ENCODE data around the gene HYOU1. TPM values are rescaled to one million over a fixed set of nuclear protein-coding genes. Genes with fewer than 3 reads are reported as not detected.

Gene HYOU1
- total and polyA plus RNA-seq, 10 donors: 12.3 to 131 (median 72.0) TPM

- TF ChIP-seq CTCF (IDR thresholded peaks at IDR 0.05 in 8 of 11, conservative IDR thresholded peaks at IDR 0.05 in 3 of 11): no peak
- TF ChIP-seq POLR2A (IDR thresholded peaks at IDR 0.05): no peak
- no peak for TF ChIP-seq POLR2AphosphoS5 (IDR thresholded peaks at IDR 0.05)
- no peaks in the 10 kb centered on the region for H3K9me3 ChIP-seq
- 97 to 100% (median 98%) methylated on average over 7 to 10 of the region's 10 CpGs for WGBS, 5 donors
- H3K4me1 ChIP-seq: peaks cover 22 to 56% (median 29%) of the 10 kb centered on the region in 6 donors
- H3K4me3 ChIP-seq: no peak overlapping the region
- H3K27me3 ChIP-seq (replicated peaks in 1 of 7): no peaks in the 10 kb centered on the region
- H3K36me3 ChIP-seq: peaks cover 4 to 61% (median 56%) of the 10 kb centered on the region in 6 donors
- peak; percentile 54 for DNase-seq
- intact Hi-C loops (cut with DNase I; ENCODE audit: low total_unique reads): no loop called here
- H3K27ac ChIP-seq: no peak overlapping the region
These were observed 2.6 kb downstream of the HYOU1 start for GRCh38 chr11:119054418-119054817.

GRCh38 chr11:119052163-119052814 lies 4.7 kb downstream of the HYOU1 start:
- intact Hi-C loops (cut with DNase I; ENCODE audit: low total_unique reads): no loop called here
- Histone ChIP-seq H3K27ac (no peak overlapping the region), H3K4me1 (peaks cover 13 to 45% (median 19%) of the 10 kb centered on the region in 6 donors), H3K36me3 (peaks cover 4 to 82% (median 77%) of the 10 kb centered on the region in 6 donors), H3K27me3 (replicated peaks in 1 of 7) (no peaks in the 10 kb centered on the region), H3K9me3 (no peaks in the 10 kb centered on the region), H3K4me3 (no peak overlapping the region)
- WGBS, 5 donors: 89 to 94% (median 90%) methylated on average over 22 to 23 of the region's 23 CpGs
- DNase-seq: peak; percentile 42
- TF ChIP-seq CTCF (IDR thresholded peaks at IDR 0.05 in 8 of 11, conservative IDR thresholded peaks at IDR 0.05 in 3 of 11): no peak
- TF ChIP-seq POLR2AphosphoS5 (IDR thresholded peaks at IDR 0.05): no peak
- TF ChIP-seq POLR2A (IDR thresholded peaks at IDR 0.05): no peak

GRCh38 chr11:119051440-119052162 lies 5.4 kb downstream of the HYOU1 start:
- Histone ChIP-seq H3K4me1 (peaks cover 13 to 42% (median 19%) of the 10 kb centered on the region in 6 donors), H3K27ac (no peak overlapping the region), H3K27me3 (replicated peaks in 1 of 7) (no peaks in the 10 kb centered on the region), H3K36me3 (peaks cover 4 to 89% (median 84%) of the 10 kb centered on the region in 6 donors), H3K4me3 (no peak overlapping the region), H3K9me3 (no peaks in the 10 kb centered on the region)
- peak; percentile 72 for DNase-seq
- WGBS, 5 donors: 62 to 74% (median 72%) methylated on average over 17 of the region's 17 CpGs
- no peak for TF ChIP-seq POLR2A (IDR thresholded peaks at IDR 0.05)
- no peak for TF ChIP-seq CTCF (IDR thresholded peaks at IDR 0.05 in 8 of 11, conservative IDR thresholded peaks at IDR 0.05 in 3 of 11)
- peak in 1 of 3 donors; percentile 19 for TF ChIP-seq POLR2AphosphoS5 (IDR thresholded peaks at IDR 0.05)
- intact Hi-C loops (cut with DNase I; ENCODE audit: low total_unique reads): no loop called here

GRCh38 chr11:119049081-119049480 lies 7.9 kb downstream of the HYOU1 start:
- H3K4me3 ChIP-seq: no peak overlapping the region
- H3K36me3 ChIP-seq: peaks cover 4 to 100% (median 89%) of the 10 kb centered on the region in 6 donors
- intact Hi-C loops (cut with DNase I; ENCODE audit: low total_unique reads): no loop called here
- WGBS, 5 donors: 92 to 97% (median 93%) methylated on average over 7 of the region's 7 CpGs
- peaks cover 0 to 17% (median 4%) of the 10 kb centered on the region in 6 donors for H3K4me1 ChIP-seq
- no peaks in the 10 kb centered on the region for H3K9me3 ChIP-seq
- no peak overlapping the region for H3K27ac ChIP-seq
- TF ChIP-seq POLR2AphosphoS5 (IDR thresholded peaks at IDR 0.05): no peak
- no peak for TF ChIP-seq POLR2A (IDR thresholded peaks at IDR 0.05)
- TF ChIP-seq CTCF (IDR thresholded peaks at IDR 0.05 in 8 of 11, conservative IDR thresholded peaks at IDR 0.05 in 3 of 11): no peak
- peak; percentile 60 for DNase-seq
- no peaks in the 10 kb centered on the region for H3K27me3 ChIP-seq (replicated peaks in 1 of 7)
